ENCODE measurements around the gene TRAPPC6A.

Gene TRAPPC6A

DNA sequence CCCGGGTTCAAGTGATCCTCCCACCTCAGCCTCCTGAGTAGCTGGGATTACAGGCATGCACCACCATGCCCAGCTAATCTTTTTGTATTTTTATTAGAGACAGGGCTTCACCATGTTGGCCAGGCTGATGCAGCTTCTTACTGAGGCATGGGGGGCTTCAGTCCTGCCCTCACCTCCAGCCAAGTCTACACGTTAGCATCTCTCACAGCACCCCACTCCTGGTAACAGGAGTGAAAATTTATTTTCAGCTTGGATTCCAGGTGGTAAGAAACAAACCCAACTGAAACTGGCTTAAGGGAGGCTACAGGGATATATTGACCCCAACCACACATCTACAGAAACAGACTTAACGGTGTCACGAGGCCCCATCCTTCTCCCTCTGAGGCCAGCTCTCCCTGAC, 27.9 kb downstream of the TRAPPC6A start:
- no peak for DNase-seq (ENCODE audit: low read depth in 2 of 3, low spot score in 2 of 3)

DNA sequence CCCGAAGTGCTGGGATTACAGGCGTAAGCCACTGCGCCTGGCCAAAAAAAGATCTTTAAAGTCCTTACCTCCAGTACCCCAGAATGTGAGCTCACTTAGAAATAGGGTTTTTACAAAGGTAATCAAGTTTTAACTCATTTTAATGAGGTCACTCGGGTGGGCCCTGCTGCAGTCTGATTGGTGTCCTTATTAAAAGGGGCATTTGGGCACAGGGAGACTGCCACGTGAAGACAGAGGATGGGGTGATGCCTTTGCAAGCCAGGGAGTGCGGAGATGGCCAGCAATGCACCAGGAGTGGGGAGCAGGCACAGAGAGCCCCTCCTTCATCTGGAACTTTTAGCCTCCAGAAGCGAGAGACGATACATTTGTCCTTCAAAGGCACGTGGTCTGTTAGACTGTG, 28.9 kb downstream of the TRAPPC6A start:
- DNase-seq (ENCODE audit: low read depth in 2 of 3, low spot score in 2 of 3): no peak

DNA sequence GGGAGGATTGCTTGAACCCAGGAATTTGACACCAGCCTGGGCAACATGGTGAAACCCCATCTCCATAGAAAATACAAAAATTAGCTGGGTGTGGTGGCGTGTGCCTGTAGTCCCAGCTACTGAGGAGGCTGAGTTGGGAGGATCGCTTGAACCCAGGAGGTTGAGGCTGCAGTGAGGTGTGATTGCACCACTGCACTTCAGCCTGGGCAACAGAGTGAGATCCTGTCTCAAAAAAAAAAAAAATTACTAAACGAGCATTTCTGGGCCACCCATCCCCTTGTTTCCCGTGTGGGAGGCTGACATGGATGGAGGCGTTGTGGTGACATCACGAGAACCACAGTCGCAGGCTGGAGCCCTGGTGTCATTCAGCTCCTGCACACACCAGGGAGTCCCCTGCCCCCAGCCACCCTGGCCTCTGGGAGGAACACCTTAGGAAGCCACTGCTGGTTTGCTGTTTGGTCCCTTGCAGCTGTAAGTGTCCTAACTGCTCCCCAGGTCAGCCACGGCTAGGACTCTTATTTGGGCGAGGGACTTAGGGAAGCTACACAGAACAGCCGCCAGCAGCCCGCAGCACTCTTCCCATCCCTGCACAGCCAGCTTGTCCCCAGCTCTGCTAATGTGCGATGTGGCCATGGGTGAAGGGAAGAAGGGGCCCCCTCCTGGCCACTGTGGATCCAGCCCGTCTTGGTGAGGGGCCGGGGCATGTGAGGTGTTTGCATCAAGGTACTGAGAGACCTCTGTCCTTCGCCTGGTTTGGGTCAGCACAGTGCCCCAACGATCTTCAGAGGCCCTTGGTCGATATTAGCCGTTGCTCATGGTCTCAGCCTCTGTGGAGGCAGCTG, 30.0 kb downstream of the TRAPPC6A start:
- DNase-seq (ENCODE audit: low read depth in 2 of 3, low spot score in 2 of 3): no peak

DNA sequence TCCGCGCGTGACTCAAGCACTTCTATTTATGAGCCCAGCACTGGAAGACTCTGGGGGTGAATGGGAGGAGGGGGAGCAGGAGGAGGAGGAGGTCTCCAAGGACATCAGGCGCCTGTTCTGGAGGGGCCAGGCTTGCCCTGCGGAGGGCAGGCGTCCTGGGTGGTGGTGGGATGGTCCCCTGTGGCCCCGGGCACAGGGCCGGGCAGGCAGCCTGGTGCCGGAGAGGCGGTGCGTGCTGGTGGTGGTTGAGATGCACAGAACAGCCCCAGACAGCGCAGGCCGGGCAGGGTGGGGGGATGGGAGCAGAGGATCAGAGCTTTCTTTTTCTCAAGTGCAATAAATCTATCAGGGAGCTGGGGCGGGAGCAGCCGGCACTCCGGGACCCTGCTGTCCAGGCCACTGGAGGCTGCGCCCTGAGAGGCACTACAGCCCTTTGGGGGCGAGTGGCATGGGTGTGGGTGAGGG, 31.3 kb downstream of the TRAPPC6A start:
- no peak for DNase-seq (ENCODE audit: low read depth in 2 of 3, low spot score in 2 of 3)

DNA sequence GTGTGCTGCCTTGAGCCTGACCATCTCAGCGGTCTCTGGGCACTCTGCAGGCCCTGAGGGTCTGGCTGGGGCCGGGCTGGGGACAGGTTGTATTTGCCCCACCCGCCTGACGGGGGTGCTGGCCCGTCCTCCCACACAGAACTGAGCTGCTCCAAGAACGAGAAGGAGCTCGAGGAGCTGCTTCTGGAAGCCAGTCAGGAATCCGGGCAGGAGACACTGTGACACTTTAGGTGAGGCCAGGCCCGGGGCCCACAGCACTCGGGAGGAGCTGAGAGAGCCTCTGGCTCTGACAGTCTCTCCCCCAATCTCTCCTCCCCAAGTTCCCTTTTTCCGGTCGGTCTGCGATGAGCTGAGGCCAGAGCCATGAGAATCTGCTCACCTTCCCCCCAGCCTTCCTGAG, 31.8 kb downstream of the TRAPPC6A start:
- DNase-seq (ENCODE audit: low read depth in 2 of 3, low spot score in 2 of 3): no peak

DNA sequence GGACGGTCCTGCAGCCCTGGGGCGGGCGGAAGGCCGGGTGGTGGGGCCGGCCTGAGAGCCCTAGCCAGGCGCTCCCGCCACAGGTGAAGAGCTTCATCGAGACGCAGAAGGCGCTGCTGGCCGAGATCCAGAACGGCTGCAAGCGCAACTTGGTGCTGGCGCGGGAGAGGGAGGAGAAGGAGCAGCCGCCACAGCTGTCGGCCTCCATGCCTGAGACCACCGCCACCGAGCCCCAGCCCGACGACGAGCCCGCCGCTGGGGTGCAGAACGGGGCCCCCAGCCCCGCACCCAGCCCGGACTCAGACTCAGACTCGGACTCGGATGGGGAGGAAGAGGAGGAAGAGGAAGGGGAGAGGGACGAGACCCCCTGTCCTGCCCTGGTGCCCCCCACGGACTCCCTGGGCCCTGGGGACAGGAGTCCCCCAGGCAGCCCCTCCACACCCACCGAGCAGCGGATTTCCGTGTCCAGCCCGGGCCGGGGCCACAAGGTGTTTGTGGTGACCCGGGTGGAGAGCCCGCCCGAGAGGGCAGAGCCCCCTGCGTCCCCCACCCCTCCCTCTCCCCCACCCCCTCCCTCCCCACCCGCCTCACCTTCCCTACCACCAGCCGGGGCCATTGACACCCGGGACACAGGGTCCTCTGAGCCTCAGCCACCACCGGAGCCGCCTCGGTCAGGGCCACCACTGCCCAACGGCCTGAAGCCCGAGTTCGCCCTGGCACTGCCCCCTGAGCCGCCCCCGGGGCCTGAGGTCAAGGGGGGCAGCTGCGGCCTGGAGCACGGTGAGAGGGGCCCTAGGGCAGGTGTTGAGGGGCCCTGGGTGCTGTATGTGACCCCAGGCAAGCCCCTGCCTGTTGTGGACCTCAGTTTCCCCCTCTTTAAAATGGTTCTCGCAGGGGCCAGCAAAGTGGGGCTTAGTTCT, 32.5 kb downstream of the TRAPPC6A start:
- DNase-seq (ENCODE audit: low read depth in 2 of 3, low spot score in 2 of 3): no peak

DNA sequence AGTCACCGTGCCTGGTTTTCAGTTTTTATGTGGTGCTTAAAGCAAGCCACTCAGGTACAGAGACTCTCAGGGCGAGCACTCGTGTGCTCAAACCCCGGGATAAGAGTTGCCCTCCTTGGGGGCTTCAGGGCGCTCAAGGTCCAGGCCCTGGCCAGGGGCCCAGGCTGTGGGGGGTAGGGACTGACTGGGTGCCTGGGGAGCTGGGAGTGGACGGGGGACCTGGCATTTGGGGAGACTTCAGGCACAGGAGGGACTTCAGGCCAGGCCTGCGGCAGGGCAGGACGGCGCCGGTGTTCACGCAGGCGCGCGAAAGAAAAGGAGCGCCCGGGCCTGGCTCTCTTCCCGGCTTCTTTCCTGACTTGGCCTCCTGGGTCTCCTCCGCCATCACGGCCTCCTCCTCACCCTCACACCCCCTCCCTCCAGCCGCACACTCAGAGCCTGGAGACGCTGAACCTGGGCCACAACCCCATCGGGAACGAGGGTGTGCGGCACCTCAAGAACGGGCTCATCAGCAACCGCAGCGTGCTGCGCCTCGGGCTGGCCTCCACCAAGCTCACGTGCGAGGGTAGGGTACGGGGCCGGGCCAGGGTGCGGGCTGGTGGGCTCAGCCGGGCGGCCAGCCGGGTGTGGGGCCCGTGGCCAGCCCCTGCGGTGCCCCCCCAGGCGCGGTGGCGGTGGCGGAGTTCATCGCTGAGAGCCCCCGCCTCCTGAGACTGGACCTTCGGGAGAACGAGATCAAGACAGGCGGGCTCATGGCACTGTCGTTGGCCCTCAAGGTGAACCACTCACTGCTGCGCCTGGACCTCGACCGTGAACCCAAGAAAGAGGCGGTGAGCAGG, 33.4 kb downstream of the TRAPPC6A start:
- no peak for DNase-seq (ENCODE audit: low read depth in 2 of 3, low spot score in 2 of 3)

DNA sequence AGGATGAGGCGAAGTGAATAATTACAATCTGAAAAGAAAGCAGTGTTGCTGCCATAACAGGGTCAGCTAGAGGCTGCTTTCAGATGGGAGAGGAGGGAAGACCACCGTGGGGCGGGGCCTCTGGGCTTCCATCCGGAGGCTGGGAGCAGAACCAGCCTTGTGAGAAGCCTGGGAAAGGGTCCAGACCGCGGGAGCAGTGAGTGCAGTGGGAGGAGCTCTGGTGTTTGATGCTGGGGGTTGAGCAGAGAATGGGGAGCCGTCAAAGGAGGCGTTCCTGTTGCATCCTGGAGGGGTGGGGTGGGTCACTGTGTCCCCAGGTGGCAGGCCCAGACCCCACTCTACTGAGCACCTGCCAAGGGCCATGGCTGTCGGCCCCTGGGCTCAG, 35.3 kb downstream of the TRAPPC6A start:
- no peak for DNase-seq (ENCODE audit: low read depth in 2 of 3, low spot score in 2 of 3)

DNA sequence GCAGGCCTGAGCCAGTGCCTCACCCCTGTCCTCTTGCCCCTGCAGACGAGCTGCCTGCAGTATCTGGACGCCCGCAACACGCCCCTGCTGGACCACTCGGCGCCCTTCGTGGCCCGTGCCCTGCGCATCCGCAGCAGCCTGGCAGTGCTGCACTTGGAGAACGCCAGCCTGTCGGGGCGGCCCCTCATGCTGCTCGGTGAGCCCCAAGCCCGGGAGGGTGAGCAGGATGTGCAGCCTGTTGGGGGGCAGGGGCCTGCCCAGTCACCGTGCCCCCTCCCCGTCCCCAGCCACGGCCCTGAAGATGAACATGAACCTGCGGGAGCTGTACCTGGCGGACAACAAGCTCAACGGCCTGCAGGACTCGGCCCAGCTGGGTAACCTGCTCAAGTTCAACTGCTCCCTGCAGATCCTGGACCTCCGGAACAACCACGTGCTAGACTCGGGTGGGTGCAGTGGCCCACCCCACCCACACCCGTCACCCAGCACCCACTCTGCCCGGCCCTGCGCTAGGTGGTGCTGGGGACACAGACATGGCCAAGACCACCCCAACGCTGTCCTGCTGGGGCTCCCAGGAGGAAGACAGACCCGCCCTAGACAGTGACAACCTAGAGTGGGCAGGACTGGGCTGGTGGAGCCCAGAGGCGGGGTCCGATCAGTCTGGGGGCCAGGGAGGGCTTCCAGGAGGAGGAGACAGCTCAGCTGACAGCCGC, 35.9 kb downstream of the TRAPPC6A start:
- DNase-seq (ENCODE audit: low read depth in 2 of 3, low spot score in 2 of 3): no peak

DNA sequence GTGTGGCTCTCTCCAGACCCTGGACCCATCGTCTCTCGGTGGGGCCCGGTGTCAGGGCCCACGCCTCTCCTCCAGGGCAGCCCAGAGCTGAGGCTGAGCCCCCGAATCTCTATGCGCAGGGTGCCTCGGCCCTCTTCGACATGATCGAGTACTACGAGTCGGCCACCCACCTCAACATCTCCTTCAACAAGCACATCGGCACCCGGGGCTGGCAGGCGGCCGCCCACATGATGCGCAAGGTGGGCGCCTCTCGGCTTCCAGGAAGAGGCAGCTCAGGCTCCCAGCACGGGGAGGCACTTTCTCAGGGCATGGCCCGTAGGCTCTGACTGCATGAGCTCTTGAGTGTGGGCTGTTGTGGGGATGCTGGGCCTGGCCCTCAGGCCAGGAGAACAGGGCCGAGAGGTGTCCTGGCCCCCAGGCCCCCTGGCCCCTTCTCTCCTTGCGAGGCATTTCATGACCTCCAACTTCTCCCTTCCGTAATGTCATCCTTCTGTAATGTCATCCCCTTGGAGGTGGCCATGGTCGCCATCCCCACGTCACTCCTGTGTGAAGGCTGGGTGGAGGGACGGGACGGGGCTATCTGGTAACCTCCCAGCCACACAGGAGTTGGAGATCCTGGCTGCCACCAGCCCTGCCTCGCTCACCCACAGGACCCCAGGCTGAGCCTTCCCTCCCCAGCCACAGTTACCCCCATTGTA, 36.7 kb downstream of the TRAPPC6A start:
- DNase-seq (ENCODE audit: low read depth in 2 of 3, low spot score in 2 of 3): no peak

DNA sequence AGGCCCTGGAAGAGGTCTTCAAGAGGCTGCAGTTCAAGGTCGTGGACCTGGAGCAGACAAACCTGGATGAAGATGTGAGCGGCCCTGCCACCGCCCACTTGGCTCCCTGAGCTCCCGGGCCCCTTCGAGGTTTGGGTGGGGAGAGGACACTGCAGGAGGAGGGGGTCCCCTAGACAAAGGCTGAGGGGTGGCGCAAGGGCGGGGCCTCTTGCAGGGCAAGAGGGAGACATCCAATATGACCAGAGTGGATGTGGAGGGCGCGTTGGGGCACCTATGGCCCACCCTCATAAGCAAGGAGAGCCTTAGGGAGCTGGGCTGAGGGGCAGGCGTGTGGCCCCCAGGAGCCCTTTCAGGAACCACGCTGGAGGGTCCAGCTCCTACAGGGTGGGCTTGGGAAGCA, 37.5 kb downstream of the TRAPPC6A start:
- DNase-seq (ENCODE audit: low read depth in 2 of 3, low spot score in 2 of 3): no peak

DNA sequence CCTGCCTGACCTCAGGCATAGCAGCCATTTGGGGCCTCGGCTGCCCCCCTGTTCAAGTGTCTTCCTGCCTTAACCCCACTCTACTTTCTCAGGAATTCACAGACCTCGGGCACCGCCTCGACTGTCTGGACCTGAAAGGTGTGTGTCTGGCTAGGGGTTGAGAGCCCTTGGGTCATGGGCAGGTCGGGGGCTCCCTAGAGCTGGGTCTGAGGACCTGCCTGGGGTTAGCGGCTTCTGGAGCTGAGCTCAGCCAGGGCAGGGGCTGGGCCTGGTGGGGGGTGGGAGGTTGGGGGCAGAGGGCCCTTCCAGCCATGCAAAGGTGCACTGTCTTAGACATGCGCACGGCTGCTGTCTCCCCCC, 37.9 kb downstream of the TRAPPC6A start:
- DNase-seq (ENCODE audit: low read depth in 2 of 3, low spot score in 2 of 3): no peak

DNA sequence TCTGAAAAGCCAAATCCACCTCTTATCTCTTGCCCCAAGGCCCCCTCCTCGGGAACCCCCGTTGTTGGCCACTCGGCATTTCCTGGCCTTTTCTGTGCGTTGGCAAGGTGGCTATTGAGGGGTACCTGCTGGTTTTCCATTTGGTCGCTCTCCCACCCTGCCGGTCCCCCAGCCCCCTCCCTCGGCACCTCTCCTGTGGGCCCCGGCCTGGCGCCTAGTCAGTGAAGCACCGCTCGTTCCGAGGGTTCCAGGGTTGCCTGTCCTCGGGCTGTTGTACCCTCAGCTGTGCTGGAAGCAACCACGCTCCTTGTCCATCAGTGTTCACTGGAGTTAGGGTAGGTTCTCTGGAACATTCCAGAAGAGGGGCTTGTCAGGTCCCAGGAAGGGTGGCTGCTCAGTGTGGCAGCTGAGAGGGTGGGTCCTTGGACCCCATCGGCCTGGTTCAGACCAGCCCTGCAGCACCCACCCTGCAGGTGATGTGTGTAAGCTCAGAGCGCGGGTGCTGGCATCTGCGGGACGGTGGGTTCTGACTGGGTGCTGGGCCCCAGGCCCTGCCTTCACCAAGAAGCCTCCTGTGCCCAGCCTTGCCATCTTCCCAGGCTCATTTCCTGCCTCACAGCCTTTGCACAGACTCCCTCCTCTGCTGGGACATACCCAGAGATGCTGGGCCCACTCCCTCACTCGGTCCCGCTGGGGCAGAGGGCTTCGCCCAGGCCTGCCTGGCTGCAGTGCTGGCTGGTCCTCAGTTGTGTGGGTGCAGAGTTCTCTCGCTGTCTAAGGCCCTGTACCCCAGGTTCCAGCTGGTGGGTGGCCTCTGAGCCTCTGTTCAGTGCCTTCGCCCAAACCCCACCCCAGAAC, 38.5 kb downstream of the TRAPPC6A start:
- DNase-seq (ENCODE audit: low read depth in 2 of 3, low spot score in 2 of 3): no peak

DNA sequence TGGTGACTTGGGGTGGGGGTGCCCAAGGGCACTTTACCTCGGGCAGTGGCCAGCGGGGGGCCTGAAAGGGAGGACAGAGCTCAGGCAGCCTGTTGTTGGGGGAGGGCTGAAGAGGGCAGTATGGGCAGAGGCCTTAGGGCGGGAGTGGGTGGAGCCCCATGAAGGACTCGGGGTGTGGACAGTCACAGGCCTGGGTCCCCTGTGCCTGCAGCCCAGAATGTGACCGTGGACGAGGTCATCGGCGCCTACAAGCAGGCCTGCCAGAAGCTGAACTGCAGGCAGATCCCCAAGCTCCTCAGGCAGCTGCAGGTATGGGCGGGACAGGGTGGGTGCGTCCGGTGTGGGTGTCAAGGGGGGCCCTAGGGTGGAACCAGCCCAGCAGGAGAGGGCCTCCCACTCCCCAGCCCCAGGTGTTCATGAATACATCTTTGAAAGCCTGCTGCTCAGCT, 39.7 kb downstream of the TRAPPC6A start:
- DNase-seq (ENCODE audit: low read depth in 2 of 3, low spot score in 2 of 3): no peak

DNA sequence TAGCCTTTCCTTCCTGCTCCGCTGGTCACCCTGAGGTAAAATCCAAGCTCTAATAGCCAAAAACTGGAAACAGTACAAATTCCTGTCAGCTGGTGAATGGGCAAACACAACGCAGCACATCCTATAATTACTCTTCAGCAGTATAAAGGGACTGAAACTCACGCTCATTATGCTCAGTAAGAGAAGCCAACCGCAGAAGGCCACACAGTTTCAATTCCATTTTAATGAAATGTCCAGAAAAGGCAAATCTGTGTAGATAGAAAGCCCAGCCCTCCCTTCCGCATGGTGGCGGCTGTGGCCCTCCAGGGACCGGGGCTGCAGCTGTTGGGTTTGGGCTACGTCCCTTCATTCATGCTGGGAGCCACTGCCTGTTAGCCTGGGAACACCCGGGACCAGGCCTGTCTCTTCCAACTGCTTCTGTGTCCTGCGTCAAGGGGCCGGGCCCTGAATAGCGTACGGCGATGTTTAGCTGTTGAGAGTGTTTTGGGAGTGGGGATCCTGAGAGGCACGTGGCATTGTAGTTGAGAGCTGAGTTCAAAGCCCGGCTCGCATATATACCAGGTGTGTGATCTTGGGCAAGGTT, 40.8 kb downstream of the TRAPPC6A start:
- no peak for DNase-seq (ENCODE audit: low read depth in 2 of 3, low spot score in 2 of 3)

DNA sequence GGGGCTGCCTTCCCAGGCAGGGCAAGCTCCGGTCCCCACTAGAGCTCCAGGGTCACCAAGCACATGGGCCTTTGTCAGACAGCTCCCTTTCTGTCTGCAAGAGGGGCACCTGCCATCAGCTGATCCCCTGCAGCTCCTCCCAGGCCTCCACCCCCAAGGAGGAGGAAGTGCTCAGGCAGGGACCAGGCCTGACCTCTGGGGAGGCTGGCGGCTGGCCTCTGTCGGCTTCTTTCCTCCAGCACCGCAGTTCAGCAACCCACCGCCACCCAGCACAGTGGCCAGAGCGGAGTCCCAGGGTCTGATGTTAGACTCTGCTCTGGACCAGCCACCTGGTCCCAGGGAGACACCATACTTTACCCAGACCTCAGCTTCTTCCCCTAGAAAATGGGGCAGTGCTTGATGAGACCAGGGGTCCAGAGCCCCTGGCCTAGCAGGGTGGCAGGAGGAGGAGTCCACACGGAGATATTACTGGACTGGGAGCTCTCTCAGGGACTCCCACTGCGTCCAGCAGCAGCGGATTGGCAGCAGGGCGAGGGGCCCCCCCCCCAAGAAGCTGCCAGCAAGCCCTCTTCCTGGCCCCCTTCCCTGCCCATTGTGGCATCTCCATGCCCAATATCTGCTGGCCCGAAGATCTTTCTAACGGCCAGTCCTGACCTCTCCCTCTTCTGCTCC, 41.4 kb downstream of the TRAPPC6A start:
- DNase-seq (ENCODE audit: low read depth in 2 of 3, low spot score in 2 of 3): no peak

DNA sequence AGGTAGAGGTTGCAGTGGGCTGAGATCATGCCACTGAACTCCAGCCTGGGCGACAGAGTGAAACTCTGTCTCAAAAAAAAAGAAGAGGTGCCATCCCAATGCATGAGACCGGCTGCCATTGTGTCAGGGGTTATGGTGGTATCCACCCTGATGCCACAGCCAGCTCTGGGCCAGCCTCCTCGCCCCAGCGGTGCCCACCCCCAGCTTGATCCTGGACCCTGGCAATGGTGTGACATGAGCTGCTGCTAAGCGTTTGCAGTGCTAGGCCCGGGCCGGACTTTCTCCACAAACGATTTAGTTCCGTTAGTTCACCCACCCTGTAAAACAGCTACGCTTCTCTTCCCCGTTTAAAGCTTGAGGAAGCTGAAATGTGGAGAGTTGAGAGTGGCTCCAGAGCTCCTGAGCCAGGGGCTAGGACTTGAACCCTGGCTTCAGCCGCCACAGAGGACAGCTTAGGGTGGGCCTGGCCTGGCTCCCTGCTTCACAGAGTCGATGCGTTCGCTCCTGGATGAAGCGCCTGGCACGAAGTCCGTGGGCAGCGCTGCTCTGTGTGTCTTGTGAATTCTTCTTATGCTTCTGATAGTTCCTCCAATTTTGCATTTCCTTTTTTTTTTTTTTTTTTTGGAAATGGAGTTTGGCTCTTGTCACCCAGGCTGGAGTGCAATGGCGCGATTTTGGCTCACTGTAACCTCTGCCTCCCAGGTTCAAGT, 42.7 kb downstream of the TRAPPC6A start:
- DNase-seq (ENCODE audit: low read depth in 2 of 3, low spot score in 2 of 3): no peak

DNA sequence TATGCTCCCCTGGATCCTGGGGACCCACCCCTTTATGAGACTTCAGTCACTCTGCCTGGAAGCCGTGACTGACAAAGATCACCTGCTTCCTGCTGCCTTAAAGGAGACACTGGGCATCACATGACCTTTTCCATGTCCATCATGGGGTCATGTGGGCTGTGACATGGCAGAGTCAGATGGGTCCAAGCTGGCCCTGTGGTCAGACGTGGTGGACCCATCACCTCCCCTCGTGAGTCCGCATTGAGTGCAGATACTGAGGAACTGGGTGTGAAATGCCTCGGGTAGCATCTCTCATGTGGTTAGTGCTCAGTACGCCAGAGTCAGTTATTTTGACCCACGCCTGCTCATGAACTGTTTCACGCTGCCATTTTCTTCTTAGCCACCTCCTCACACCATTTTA, 44.4 kb downstream of the TRAPPC6A start:
- no peak for DNase-seq (ENCODE audit: low read depth in 2 of 3, low spot score in 2 of 3)
